OCI-M2 (cell line): ENCODE results near the gene HAAO.
"Not testable (repeated sequence)": the region's sequence is repeated elsewhere in the genome, so short reads cannot be mapped to it uniquely, and the experiment has no call there.

ENCODE experiments used
- DNase-seq: peaks from one replicate; lab custom pipeline; 2025; ENCODE audit not compliant: unreplicated experiment; lab: John Stamatoyannopoulos, UW

Gene HAAO

DNA sequence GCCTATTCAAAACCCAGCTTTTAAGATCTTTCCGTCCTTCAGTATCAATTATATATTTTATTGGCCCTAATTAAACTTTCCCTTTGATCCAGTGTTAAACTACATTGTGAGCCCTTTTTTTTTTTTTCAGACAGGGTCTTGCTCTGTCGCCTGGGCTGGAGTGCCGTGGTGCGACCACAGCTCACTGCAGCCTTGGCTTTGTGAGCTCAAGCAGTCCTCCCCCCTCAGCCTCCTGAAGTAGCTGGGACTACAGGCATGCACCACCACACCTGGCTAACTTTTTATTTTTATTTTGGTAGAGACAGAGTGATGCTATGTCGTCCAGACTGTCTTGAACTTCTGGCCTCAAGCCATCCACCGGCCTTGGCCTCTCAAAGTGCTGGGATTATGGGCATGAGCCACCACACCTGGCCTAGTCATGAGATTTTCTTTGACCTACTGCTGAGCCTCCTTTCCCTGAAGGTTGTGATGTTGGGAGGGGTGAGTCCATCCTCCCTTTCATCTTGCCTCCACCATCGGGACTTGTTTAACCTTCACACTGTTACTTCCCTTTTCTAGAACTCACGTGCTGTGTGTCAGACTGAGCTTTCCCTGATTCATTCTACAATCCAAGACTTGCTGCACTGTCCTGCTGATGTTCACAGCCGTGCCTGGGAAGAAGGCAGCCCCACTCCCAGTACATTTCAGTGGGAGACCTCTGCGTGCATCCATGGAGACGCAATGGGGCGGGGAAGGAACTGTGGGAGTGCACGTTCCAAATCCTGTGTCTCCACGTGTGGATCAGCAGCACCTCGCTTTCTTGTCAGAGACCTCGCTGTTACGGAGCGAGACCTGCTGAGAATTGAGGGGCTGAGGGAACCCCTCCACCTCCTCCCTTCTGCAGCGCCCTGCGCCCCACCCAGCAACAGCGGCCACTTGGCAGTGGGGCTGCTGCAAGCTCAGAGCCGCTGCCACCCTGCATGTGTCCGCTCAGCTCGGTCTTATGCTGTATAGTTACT is 39.3 kb downstream of the HAAO start:
- no peak for DNase-seq

DNA sequence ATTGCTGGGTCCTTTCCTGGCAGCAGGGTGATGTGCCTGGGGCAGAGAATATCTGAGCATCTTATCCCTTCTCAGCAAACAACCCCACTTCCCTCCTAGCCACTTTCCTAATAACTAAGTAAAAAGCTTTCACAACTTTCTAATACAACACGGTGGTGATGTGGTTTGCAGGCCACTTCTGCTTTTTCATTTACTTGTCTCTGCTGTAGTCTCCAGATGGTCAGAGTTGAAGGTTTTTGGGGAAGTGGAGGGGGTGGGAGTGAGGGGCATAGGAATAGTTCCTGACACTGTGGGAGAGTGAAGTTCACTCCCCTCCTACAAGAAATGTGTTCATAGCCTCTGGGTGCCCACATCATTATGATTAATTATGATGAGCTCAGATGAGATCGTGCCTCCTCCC is 40.1 kb downstream of the HAAO start:
- DNase-seq = no peak

DNA sequence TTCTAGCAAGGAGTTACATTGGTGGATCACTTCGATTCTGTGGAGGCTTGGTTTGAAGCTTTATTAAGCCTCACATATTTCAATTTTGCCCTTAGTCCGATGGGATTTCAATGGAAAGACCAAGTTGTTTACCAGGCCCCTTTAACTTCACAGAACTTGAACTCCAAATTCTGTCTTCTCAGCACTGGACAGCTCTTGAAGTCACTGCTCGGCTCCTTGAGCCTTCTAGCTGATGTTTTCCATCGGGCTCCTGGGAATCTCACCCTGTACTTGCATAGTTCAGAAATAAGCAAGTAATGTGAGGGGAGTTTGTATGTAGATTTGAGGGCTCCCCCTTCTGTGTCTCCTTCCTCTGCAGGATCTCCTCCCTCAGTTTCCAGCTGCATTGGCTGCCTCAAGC is 43.5 kb downstream of the HAAO start:
- no peak for DNase-seq

DNA sequence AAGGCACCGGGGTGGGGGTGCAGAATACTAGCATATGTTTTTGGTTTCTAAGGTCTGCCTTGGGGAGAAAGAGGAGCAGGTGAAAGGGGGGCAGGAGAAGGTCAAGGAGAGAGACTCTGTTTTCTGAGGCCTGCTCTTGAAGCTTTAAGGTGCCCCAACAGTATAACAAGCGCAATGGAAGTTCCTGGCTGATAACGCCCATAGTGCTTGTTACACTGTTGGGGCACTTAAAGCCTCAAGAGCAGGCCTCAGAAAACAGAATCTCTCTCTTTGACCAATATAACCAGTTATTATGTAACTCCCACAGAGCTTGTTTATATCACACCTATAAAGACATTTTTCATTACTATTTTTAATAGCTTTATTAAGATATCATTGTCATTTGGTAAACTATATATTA is 45.0 kb downstream of the HAAO start:
- no peak for DNase-seq

DNA sequence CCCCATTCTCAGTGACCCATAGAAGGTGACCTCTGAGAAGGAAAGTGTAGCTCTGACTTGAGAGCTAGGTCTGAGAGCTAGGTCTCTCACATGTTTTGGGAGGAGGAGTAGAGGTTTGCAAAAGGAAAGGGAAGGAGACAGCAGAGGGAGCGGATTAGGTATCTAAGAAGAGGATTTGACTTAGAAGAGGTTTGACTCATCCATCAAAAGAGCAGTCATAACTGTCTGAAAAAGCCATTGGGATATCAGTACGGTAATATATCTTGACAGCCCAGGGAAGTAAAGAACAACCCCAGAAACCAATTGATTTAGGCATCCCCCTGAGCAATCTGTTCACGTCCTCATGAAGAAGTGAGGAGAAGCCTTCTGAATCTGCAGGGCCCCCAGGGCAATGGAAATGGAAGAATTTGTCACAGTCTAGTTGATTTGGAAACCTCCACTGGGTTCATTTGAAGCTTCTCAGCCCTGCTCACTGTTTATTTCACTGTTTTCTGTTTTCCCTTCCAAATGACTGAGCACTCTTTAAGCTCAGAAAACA is 47.8 kb downstream of the HAAO start:
- DNase-seq = no peak

DNA sequence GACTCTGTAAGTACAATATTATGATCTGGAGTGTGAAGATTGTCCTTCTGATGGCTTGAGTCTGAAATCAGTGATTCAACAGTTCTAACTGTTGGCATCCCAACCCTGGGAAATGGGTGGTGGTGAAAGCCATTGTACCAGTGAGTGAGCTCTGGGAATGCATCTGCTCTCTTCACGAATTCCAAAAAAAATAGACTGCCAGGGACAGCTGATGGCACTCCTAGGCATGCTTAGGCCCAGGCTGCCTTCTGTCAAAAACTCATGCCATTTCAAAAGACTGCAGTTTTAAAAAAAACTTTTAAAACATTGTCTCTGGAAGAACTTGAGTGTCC is 48.8 kb downstream of the HAAO start:
- no peak for DNase-seq

DNA sequence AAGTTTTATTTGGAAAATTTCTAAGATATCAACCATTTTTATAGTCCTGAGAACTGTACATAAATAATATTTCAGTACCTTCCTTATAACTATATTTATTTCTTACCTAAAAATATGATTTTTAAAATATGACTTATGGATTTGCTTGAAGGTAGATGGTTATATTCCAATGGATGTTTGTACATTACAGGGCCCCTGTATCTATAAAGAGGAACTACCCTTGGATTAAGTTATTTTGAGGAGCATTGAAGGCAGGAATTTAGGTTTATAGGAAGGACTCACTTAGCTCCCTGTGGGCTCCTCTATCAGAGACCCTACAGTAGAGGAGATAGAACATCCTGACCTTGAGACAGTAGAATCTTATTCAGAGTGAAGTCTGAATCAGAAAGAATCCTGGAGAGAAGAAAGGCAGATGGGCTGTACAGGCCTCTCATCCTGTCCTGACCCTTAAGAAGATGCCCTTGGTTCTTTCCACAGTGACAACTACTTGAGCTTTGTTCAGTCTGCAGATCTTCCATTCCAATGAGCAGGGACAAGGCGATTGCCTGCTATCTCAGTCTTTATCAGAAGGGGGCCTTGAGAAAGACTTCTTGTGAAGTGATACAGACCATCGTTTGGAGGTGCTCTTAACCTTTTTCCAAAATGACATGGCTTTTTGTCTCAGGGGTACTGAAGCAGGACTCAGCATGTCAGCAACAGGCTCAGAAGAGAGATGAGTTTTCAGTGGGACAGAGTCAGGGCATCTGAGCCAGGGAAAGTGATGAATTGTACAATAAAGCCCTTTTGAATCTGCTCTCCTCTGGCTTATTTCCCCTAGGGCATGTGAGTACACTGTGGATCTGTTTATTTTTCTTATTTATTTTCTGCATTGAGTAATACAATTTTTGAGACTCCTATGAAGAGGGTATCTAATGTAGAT is 49.4 kb downstream of the HAAO start:
- DNase-seq = no peak

DNA sequence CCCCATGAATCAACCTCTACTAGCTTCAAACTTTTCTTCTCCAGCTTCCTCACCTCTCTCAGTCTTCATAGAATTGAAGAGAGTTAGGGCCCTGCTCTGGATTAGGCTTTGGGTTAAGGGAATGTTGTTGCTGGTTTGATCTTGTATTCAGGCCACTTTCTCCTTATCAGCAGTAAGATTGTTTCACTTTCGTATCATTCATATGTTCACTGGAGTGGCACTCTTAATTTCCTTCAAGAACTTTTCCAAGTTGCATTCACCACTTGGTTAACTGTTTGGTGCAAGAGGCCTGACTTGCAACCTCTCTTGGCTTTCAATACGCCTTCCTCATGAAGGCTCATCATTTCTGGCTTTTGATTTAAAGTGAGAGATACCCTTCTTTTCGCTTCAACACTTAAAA is 51.2 kb downstream of the HAAO start:
- no peak for DNase-seq

DNA sequence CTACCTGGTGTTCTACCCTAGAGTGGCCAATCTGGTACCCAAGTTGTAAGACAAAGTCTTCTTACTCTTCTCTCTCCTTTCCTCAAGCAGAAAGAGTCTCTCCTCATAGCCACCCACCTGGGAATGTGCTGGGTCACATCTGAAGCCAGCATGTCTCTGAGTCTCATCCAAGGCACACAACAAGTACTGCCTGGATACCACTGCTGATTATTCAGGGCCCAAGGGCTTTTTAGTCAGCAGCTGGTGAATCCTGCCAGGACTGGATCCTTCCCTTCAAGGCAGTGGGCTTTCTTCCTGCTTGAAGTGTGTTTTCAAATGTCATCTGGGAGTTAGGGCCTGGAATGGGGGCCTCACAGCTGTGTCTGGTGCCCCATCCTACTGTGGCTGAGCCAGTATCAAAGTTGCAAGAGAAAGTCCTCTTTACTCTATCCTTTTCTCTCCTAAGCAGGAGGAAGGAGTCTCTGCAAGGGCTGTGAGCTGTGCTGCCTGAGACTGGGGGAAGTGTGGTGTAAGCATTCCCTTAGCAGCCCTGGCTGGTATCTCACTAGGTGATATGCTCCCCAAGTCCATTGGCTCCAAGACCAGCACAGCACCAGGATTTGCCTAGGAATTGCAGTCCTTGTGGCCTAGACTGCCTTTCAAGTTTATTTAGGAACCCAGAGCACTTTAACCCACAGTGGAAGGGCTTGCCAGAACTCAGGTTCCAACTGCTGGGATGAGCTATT is 55.6 kb downstream of the HAAO start:
- no peak for DNase-seq

DNA sequence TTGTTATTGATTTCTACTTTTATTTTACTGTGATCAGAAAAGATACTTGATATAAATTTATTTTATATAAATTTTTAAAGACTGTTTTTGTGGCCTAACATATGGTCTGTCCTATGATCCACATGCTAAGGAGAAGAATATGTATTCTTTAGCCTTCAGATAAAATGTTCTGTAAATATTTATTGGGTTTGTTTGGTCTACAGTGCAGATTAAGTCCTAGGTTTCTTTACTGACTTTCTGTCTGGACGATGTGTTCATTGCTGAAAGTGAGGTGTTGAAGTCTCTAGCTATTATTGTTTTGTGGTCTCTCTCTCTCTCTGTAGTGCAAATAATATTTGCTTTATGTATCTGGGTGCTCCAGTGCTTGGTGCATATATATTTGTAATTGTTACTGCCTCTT is 58.5 kb downstream of the HAAO start:
- no peak for DNase-seq

DNA sequence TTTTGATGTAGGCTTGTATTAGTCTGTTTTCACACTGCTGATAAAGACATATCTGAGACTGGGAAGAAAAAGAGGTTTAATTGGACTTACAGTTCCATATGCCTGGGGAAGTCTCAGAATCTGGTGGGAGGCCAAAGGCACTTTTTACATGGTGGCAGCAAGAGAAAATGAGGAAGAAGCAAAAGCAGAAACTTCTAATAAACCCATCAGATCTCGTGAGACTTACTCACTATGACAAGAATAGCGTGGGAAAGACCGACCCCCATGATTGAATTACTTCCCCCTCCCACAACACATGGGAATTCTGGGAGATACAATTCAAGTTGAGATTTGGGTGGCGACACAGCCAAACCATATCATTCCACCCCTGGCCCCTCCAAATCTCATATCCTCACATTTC is 61.1 kb downstream of the HAAO start:
- DNase-seq = not testable (repeated sequence)

DNA sequence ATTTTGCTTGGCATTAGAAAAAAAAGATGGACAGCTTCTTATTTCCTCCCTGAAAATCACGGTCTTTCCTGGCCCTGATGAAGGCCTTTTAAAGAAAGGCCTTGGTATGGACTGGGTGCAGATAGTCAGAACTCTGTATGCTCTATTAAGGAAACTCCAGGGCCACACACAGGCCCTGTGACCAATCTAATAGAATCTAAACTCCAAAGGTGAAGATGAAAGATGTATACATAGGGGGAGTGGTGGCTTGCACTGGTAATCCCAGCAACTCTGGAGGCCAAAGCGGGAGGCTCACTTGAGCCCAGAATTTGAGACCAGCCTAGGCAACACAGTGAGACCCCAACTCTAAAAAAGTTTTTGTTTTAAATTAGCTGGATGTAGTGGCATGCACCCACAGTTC is 65.7 kb downstream of the HAAO start:
- DNase-seq = no peak

DNA sequence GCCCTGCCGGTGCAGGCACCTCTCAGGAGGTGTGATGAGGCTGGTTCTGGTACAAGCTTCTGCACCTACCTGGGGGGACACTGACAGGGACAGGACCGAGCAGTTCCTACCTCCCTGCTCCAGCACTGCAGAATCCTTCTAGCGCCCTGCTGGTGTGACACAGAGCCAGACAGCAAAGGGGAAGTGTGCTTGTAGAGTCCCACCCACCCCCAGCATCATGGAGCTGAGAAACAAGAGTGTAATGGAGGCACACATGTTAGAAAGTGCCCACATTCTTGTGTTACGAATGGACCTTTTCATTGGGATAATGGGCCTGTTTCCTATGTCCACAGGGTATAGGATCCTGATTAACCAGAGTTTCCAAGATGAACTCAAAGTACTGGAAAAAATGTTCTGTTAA is 66.7 kb downstream of the HAAO start:
- DNase-seq = no peak

DNA sequence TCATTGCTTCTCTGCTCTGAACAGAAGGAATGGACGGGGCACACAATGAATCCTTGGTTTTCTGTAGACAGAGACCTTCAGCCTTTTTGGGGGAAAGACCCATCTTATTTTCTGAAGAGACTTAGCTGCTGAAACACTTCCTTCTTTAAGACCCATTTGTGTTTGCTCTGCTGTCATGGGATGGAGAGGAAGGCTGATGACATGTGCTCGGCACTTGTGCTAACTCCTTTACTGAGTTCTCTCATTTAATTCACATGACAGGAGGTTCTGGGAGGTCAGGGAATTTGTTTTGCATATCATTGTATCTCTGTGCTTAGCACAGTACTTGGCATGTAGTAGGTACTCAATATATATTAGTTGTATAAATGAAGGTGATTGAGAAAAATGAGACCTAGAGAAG is 67.5 kb downstream of the HAAO start:
- no peak for DNase-seq

DNA sequence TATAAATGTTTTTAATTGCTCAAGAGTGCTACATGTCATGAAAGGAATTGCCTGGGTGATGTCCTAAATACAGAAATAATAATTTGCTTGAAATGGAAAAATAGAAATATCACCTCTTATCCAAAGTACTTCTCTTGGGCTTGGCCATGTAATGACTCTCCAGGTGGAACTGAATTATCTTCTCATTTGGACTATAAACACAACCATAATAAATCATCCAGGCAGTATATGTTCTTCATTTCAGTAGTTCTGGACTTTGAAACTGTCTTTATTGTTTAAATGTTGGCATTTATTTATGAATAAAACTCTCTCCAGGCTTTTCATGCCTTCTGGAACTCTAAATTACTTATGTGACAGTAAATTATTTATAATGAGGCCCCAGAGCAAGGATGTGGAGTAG is 68.9 kb downstream of the HAAO start:
- no peak for DNase-seq

DNA sequence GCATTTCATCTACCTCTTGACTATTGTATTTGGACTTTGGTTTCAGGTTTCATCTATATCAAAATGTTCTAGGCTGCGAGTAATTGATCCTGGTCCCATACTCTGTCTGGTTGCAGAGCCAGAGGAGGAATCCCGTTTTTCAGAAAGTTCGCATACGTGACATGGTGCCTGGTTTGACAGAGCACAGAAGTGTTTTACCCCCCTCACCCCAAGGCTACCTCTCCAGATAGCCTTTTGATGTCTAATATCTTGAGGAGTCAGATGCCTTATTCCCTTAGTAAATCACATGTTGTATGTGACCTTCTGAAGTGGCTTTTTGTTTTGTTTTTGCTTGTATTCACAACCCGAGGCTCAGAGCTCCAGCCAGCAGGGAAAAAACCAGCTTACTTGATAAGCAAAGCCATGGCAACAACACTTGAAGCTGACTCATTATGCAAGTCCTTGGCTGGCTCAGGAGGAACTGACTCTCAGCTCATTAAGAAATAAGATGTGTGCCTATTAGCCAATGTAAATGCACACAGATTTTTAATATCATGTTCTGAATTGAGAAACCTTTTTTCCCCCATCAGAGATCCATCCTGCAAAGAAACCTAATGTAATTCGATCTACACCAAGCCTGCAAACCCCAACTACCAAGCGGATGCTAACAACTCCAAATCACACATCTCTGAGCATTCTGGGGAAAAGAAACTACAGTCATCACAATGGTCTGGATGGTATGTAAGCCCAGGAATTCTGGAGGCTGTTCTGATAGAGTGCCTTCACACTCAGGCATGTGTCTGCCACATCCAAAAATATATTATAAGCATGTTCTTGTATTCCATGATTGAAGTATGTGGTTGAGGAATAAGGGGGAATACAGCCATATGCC is 69.8 kb downstream of the HAAO start:
- no peak for DNase-seq

DNA sequence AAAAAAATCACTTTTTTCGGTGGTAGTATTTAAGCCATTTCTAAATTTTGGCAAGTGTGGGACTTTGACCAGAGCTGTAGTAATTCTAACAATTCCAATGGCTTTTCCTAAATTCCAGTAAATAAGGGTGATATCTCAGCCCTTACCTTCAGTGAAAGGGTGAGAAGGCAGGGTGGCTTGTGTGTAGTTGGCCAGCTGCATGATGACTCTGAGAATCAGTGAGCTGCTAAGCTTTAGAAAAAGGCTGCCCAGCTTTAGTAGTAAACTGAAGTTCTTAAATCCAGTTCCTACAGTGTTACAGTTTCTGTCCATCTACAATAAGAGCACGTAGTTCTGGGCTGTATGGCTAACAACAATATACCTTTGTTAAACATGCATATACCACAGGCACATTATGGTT is 70.5 kb downstream of the HAAO start:
- no peak for DNase-seq
